ENCODE measurements around the gene CEP44.
"Not testable (repeated sequence)": the region's sequence is repeated elsewhere in the genome, so short reads cannot be mapped to it uniquely, and the experiment has no call there.

Gene CEP44

DNA sequence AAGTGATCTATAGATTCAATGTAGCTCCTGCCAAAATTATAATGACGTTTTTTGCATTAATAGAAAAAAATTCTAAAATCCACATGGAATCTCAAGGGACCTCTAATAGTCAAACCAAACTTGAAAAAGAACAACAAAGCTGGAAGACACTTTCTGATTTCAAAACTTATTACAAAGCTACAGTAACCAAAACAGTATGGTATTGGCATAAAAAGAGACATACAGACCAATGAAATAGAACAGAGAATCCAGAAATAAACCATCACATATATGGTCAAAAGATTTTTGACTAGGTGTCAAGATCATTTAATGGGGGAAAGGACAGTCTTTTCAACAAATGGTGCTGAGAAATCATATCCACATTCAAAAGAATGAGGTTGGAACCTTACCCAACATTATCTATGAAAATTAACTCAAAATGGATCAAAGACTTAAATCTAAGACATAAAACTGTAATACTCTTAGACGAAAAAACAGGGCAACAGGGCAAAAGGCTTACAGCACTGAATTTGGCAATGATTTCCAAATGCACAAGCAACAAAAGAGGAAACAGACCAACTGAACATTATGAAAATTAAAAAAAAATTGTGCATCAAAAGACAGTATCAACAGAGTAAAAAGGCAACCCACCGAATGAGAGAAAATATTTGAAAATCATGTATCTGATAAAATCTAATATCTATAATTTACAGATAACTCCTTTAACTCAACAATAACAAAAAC, 4.1 kb upstream of the CEP44 start:
- DNase-seq = no peak

GRCh38 chr4:174281182-174281737, 2.5 kb upstream of the CEP44 start:
- no peak for DNase-seq

DNA sequence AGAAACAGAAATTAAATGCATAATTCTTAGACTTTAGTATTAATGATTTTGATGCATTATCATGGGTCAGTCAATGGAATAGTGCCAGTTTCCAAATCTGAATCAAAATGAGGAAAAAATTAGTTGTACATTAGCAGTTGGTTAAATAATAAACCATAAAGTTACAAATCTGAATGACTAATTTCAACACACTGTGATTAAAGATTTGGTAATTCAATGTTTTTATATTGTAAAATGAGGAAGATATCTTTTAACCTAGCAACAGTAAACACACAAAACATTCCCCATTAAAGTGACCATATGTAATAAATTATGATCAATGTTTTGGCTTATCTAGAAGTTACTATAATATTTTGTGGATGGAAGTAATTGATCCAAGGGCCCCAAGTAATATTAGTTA, 1.8 kb upstream of the CEP44 start:
- DNase-seq = no peak

- peak; percentile 42 for DNase-seq
These were observed 740 bp upstream of the CEP44 start for GRCh38 chr4:174282836-174283506.

- no peak for DNase-seq
These were observed 776 bp downstream of the CEP44 start for GRCh38 chr4:174284487-174284886.

GRCh38 chr4:174286870-174287269, 3.2 kb downstream of the CEP44 start:
- DNase-seq = no peak

- DNase-seq = no peak
These were observed 8.8 kb downstream of the CEP44 start for GRCh38 chr4:174292473-174292872.

DNA sequence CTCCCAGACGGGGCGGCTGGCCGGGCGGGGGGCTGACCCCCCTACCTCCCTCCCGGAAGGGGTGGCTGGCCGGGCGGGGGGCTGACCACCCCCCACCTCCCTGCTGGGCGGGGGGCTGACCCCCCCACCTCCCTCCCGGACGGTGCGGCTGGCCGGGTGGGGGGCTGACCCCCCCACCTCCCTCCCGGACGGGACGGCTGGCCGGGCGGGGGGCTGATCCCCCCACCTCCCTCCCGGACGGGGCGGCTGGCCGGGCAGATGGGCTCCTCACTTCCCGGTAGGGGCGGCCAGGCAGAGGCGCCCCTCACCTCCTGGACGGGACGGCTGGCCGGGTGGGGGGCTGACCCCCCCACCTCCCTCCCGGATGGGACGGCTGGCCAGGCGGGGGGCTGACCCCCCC, 10.9 kb downstream of the CEP44 start:
- not testable (repeated sequence) for DNase-seq

GRCh38 chr4:174295142-174295541, 11.4 kb downstream of the CEP44 start:
- DNase-seq = not testable (repeated sequence)

- no peak for DNase-seq
These were observed 20.0 kb downstream of the CEP44 start for GRCh38 chr4:174303687-174304086.

GRCh38 chr4:174304664-174305063, 21.0 kb downstream of the CEP44 start:
- DNase-seq = no peak

- no peak for DNase-seq
These were observed 22.2 kb downstream of the CEP44 start for GRCh38 chr4:174305961-174306360.

- no peak for DNase-seq
These were observed 24.0 kb downstream of the CEP44 start for GRCh38 chr4:174307694-174308093.

DNA sequence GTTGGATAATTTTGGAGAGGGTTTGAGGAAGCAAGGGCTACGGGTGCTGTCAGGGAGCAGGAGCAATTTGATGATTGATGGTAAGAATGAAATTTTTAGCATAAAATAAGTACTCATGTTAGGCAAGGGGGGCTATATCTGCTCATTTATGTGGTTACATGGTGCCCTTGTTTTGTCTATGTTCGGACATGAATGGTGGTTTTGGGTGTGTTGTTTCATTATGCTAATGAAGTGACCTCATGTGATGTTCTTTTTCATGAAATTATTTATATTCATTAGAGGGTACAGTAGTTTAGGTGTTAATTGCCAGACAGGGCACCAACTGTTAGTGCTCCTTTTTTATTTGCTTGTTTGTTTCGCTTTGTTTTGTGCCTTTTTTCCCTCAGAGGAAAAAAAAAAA, 29.3 kb downstream of the CEP44 start:
- no peak for DNase-seq

DNA sequence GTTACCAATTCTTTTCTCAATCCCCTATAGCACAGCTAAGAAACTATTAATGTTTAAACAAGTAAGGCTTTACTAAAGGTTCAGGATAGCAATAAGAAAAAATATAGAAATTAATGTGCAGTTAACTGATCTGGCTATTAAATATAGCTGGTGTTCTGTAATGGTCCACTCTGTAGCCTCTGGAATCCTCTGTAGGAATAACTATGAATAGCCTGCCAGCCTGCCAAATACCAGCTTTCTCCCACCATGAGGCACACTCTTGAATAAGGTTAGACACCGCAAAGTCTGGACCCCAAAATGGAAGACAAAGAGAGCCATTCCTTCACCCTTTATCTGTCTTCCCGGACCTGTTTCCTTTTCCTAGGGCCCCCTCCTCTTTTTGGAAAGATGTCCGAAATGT, 30.6 kb downstream of the CEP44 start:
- no peak for DNase-seq

DNA sequence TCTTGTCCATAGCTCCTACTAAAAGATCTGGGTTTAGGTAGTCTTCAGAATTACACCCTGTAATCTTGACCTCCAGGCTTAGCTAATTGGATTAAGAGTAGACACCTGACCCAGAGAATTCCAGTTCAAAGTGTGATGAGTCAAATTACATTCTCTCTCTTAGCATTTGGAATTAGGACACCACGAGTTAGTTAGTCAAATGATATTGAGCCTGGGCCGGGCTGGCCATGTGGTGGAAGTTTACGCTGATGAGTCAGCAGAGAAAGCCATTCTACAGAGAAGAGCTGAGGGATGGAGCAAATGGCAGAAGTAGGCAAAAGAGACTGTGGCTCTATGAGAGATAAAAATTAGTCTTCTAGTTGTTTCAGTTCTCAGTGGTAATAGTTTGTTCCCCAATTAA, 31.1 kb downstream of the CEP44 start:
- no peak for DNase-seq

GRCh38 chr4:174316546-174316945, 32.8 kb downstream of the CEP44 start:
- DNase-seq = no peak

DNA sequence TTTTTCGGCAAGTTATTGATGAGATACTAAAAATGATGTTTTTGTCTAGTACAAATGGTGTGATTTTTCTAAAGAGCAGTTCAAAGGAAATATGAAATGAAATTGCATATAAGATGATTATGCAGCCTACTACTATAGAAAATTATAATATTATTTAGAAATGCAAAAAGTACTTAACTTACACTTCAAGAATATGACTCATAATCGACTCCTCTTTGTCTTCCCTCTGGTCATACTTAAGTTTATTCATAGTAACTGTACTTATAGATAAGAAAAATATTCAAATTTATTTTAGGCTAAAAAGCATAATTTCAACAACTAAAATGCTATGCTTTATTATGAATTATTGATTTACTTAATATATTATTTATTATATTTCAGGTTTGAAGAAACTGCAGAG, 33.2 kb downstream of the CEP44 start:
- DNase-seq = no peak

- no peak for DNase-seq
These were observed 33.8 kb downstream of the CEP44 start for GRCh38 chr4:174317531-174317930.

- DNase-seq = no peak
These were observed 35.4 kb downstream of the CEP44 start for GRCh38 chr4:174318829-174319764.

- no peak for DNase-seq
These were observed 36.9 kb downstream of the CEP44 start for GRCh38 chr4:174320494-174321199.

GRCh38 chr4:174324236-174324635, 40.5 kb downstream of the CEP44 start:
- DNase-seq = no peak

DNA sequence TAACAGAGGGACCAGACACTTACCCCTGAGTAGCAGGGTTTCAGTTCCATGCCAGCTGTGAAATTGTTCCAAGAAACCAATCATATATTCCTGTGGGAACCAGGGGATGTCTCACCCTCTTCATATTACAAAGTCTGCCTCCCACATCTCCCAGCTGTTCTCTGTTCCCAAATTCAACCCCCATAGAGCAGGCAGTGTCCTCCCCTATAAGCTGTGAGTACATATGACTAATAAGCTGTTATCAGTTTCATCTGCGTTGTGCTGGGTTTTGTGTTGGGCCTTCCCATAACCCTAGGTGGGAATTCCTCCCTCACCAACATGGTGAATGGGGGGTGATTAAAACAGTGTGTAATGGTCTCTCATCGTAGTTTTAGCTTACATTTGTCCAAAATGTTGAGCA, 41.0 kb downstream of the CEP44 start:
- DNase-seq = no peak

Measured in NCI-H510A (cell line).